PC-9 (cell line): ENCODE results near the gene CXXC5.

Experiments used
- EZH2 ChIP-seq: fragments of 200-600 bp; sonication (generic); IDR thresholded peaks from 2 replicates; pipeline ENCODE4 v1.8.0; 2017; ENCODE audit warnings: antibody characterized with exemption, low read depth
- TF ChIP-seq, protein P1 (sequence below): fragments of 200-600 bp; sonication (generic); conservative IDR thresholded peaks from 2 replicates; pipeline ENCODE4 v1.6.1; 2017; ENCODE audit warnings: mixed run types, antibody characterized with exemption, mild to moderate bottlenecking, moderate library complexity

- TF ChIP-seq, protein P1, sequence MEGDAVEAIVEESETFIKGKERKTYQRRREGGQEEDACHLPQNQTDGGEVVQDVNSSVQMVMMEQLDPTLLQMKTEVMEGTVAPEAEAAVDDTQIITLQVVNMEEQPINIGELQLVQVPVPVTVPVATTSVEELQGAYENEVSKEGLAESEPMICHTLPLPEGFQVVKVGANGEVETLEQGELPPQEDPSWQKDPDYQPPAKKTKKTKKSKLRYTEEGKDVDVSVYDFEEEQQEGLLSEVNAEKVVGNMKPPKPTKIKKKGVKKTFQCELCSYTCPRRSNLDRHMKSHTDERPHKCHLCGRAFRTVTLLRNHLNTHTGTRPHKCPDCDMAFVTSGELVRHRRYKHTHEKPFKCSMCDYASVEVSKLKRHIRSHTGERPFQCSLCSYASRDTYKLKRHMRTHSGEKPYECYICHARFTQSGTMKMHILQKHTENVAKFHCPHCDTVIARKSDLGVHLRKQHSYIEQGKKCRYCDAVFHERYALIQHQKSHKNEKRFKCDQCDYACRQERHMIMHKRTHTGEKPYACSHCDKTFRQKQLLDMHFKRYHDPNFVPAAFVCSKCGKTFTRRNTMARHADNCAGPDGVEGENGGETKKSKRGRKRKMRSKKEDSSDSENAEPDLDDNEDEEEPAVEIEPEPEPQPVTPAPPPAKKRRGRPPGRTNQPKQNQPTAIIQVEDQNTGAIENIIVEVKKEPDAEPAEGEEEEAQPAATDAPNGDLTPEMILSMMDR = no peak
- no peak for TF ChIP-seq EZH2
These were observed 10.4 kb downstream of the CXXC5 start for GRCh38 chr5:139658501-139658927.
